HFF-Myc (cell line): ENCODE data around the gene TRAPPC11.
A peak's percentile ranks its signal among the peaks of the same experiment; 100 is the strongest.

Experiments used
- DNase-seq: peaks from one replicate; pipeline ENCODE4 v3.0.0-alpha.2; 2011; ENCODE audit warnings: low read depth; ENCODE audit errors: extremely low read depth
- H3K4me3 ChIP-seq: replicated peaks from 2 replicates; pipeline ENCODE4 v1.5.1; 2011; ENCODE audit warnings: low read depth, mild to moderate bottlenecking, control low read depth, low read length
- TF ChIP-seq, protein P1 (sequence below): IDR thresholded peaks from 2 replicates; pipeline ENCODE4 v1.5.1; 2012; ENCODE audit warnings: mild to moderate bottlenecking, low read depth, low read length, control low read depth; ENCODE audit errors: missing control alignments

TRAPPC11 gene

DNA sequence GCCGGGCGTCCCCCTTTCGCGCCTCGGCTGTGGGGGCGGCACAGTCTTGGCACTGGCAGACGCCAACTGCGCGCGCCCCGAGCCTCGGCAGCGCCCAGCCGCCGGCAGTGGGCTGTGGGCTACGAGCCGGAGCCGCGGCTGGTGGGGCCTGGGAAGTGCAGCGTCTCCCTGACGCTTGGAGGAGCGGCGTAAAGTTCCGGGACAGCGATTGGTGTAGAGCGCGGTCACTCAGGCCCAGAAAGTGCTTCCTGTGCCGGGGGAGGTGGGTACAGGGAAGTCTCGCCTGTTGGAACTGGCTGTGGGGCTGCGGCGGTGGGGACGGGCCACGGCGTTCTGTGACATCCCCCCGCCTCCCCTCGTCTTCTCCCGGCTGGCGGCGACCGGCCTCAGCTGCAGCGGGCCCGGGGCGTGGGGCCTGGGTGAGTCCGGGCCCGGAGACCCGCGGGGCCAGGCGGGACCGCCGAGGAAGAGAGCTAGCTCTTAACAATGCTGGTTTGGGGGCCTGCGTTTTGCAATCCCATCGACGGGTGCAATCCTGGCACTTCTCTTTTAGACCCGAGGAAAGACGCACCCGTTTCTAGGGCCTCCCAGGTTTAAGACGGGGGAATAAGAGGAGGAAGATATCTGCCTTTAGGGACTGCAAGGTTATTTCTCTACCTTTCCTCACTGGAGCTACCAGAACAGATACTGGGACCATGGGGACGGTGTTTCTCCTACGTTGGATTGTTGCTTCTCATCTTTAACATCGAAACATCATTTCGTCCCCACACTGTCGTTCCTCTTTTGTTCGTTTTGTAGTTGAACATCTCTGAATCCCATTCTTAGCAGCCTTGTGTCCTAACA is at the start of gene TRAPPC11, which contains the start of gene RWDD4:
TRAPPC11 (plus strand) TSS at position 265 of the 843 bp plus-strand sequence. CDS start 4,575 bp downstream, outside the sequence.
RWDD4 (minus strand) TSS at position 157 of the 843 bp plus-strand sequence. CDS start 233 bp downstream, outside the sequence.
- DNase-seq = peak; percentile 97
- TF ChIP-seq, protein P1, sequence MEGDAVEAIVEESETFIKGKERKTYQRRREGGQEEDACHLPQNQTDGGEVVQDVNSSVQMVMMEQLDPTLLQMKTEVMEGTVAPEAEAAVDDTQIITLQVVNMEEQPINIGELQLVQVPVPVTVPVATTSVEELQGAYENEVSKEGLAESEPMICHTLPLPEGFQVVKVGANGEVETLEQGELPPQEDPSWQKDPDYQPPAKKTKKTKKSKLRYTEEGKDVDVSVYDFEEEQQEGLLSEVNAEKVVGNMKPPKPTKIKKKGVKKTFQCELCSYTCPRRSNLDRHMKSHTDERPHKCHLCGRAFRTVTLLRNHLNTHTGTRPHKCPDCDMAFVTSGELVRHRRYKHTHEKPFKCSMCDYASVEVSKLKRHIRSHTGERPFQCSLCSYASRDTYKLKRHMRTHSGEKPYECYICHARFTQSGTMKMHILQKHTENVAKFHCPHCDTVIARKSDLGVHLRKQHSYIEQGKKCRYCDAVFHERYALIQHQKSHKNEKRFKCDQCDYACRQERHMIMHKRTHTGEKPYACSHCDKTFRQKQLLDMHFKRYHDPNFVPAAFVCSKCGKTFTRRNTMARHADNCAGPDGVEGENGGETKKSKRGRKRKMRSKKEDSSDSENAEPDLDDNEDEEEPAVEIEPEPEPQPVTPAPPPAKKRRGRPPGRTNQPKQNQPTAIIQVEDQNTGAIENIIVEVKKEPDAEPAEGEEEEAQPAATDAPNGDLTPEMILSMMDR = no peak
- H3K4me3 ChIP-seq = peak within 1 kb of the TSS; percentile 94

DNA sequence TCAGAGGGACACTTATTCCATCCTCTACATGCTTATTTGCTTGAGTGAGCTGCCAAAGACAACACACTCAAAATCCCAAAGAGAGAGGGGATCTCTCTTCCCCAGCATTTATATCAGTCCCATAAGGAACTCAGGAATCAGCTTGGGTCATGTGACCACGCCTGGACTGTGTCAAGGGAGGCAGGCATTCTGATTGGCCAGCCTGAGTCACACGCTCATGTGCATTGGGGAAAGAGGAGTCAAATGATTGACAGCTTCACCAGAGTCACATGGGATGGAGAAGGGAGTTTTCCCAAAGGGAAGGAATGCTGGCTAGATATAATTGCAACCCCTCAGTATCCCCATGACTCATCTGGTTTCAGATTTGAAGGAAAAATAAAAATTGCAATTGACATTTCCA is 49.1 kb upstream of the TRAPPC11 start:
- no peak overlapping the region for H3K4me3 ChIP-seq
- DNase-seq = no peak
- TF ChIP-seq, protein P1 = no peak

DNA sequence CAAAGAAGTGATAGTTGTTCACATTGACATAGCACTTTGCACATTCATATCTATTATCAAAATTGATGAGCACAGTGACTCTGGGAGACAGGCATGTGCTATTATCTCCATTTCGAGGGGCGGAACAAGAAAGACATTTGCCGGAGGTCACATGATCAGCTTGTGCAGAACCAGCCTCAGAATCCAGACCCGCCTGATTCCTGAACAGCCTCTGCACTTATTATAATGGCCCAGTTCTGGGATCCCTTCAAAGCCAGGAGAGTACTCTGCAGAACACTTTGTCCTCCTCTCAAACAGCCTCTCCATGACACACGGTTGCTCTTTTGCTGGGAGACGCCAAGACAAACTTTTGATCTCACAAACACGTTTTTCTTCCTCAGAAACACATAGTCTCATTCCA is 48.5 kb upstream of the TRAPPC11 start:
- no peak for DNase-seq
- H3K4me3 ChIP-seq = no peak overlapping the region
- TF ChIP-seq, protein P1 = no peak

DNA sequence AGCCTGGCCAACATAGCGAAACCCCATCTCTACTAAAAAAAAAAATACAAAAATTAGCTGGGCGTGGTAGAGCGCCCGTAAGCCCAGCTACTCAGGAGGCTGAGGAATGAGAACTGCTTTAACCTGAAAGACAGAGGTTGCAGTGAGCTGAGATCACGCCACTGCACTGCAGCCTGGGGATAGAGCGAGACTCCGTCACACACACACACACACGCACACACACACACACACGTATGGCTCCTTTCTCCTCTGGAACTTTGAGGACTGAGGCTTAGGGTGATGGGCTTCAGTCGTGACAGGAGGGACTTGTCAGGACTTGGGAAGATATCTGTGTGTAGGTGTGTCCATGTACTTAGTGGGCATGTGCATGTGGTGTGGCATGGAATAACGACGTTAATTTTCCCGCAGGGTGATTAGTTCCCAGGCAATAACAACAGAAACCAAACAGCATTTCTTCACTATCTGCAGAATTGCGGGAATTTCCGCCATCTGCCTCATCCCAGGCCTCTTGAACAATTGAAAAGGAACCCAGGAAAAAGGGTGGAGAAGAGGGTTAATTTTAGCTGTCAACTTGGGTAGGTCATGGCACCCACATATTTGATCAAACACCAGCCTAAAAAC is 47.8 kb upstream of the TRAPPC11 start:
- H3K4me3 ChIP-seq = no peak overlapping the region
- DNase-seq = no peak
- TF ChIP-seq, protein P1 = no peak

DNA sequence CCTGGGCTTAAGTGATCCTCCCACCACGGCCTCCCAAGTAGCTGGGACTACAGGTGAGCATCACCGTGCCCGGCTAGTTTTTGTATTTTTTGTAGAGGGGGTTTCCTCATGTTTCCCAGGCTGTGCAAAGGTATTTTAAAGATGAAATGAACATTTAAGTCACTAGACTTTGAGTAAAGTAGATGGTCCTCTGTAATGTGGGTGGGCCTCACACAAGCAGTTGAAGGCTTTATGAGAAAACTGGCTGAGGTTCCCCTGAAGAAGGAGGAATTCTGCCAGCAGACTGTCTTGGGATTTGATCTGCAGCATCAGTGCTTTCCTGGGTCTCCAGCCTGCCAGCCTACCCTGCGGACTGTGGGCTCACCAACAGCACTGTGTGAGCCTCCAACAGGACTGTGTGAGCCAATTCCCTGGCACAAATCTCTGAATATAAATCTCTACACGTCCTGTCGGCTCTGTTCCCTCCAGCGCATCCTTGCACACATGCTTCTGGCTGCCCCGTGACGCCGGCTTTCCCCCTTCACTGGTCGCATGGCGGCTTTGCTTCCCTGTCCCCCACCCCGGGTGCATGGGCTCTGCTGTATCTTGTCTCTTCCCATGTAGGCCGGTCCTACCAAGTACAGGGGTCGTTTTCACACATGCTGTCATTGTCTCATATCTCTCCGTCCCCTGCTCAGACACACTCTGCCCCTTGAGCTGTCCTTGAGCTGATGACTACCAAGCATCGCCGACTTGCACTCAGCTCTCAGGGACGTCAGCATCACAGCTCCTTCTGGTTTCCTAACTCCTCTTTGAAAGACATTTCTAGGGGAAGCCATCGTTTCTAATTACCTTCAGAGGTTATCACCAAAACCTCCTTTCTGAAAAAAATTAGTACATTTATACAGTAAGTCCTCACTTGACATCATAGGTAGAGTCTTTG is 46.5 kb upstream of the TRAPPC11 start:
- TF ChIP-seq, protein P1 = no peak
- no peak for DNase-seq
- H3K4me3 ChIP-seq = no peak overlapping the region

DNA sequence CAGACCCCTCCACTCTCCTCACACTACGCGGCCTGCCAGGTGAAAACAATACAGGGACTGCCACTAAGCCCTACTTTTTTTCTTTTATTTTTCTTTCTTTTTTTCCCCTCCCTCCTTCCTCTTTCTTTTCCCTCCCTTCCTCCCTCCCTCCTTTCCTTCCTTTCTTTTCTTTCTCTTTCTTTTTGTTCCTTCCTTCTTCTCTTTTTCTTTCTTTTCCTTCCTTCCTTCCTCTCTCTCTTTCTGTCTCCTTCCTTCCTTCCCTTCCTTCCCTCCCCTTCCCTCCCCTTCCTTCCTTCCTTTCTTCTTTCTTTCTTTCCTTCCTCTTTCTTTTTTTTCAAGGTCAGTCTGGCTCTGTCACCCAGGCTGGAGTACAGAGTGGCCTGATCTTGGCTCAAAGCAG is 42.0 kb upstream of the TRAPPC11 start:
- no peak for DNase-seq
- TF ChIP-seq, protein P1 = no peak
- no peak overlapping the region for H3K4me3 ChIP-seq
